Hematopoietic multipotent progenitor cell treated with erythropoietin and hydrocortisone succinate and interleukin-3 and kit ligand, for 15 days (in vitro differentiated cells): ENCODE data around the gene UPK3BL1.
"Not testable (repeated sequence)": the region's sequence is repeated elsewhere in the genome, so short reads cannot be mapped to it uniquely, and the experiment has no call there.

Experiments
- DNase-seq: peaks from one replicate; pipeline ENCODE4 v3.0.0-alpha.2; 2015; ENCODE audit warnings: low spot score

UPK3BL1 gene

DNA sequence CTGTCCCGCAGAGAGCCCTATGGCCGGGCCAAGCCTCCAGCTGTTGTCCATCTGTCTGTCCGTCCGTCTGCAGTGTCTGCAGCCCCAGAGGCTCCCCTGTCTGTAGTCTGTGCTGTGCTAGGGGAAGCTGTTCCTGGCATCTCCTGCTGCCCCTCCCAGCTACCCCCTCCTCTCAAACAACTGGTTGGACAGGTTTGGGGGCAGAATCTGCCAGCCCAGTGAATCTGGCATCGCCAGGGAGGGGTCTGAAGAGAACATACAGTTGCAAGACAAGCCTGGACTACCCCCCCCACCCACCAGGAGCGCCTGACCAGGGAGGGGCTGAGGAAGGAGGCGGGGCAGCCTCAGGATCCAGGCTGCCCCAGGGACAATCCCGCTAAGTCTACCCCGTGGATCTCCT is at the start of gene UPK3BL1:
Gene UPK3BL1, minus strand, starts transcription at position 101 of the 400 bp plus-strand sequence. Its CDS starts 50 bp downstream, at position 51.
- not testable (repeated sequence) for DNase-seq

DNA sequence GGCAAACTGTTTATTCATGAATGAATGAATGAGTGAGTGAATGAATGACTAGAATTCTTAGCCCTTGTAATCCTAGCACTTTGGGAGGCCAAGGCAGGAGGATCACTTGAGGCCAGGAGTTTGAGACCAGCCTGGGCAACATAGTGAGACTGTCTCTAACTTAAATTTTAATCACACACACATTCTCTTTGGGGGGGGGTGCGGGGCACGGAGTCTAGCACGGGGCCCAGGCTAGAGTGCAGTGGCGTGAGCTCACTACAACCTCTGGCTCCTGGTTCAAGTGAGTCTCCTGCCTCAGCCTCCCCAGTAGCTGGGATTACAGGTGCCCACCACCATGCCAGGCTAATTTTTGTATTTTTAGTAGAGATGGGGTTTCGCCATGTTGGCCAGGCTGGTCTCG is 48.0 kb upstream of the UPK3BL1 start:
- not testable (repeated sequence) for DNase-seq

DNA sequence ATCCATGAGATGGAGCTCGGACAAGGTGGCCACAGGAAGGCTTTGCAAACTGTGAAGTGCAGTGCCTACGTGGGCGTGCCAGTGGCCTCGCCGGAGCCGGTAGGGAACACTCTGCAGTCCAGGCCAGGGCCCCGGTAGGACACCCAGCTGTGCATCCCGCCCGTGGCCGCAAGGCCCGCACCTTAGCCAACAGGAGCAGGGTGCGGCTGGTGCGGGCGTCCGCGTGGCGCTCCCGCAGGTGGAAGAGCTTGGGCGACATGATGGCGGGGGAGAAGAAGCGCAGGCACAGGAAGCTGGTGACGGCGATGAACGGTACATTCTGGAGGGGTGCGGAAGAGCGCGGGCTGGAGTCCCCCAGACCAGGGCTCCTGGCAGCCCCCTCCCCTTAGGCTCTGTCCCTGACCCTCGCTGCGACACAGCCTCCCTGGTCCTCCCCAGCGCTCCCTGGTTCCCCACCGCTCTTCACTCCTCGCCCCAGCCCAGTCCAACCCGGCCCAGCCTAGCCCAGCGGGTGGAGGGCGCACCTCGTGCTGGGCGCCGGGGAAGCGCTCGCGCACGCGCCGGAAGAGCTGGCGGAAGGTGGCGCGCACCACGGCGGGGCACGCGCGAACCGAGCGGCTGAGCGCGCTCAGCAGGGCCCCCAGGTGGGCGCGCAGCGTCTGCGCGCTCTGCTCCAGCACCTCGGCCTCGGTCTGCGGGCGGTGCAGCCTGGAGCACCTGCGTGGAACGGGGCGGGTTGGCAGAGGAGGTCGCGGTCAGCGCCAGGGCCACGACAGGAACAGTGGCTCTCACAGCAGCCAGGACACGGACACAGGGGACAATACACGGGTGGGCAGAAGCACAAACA is 47.1 kb upstream of the UPK3BL1 start:
- DNase-seq = not testable (repeated sequence)

GRCh38 chr7:102688299-102689036 is 45.9 kb upstream of the UPK3BL1 start:
- not testable (repeated sequence) for DNase-seq

DNA sequence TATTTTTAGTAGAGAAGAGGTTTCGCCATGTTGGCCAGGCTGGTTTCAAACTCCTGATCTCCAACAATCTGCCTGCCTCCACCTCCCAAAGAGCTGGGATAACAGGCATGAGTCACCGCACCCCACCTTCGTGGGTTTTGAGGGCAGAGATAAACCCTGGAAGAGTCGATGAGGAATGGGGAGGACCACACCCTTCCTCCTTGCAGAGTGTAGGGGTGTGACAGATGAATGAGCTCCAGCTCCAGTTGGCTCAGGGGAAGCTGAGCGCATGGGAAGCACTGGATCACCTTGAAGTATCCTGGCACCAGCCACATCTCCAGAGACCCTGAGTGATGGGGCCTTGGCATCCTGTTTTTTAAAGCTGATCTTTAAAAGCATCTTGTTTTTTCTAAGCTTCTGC is 40.0 kb upstream of the UPK3BL1 start:
- not testable (repeated sequence) for DNase-seq

DNA sequence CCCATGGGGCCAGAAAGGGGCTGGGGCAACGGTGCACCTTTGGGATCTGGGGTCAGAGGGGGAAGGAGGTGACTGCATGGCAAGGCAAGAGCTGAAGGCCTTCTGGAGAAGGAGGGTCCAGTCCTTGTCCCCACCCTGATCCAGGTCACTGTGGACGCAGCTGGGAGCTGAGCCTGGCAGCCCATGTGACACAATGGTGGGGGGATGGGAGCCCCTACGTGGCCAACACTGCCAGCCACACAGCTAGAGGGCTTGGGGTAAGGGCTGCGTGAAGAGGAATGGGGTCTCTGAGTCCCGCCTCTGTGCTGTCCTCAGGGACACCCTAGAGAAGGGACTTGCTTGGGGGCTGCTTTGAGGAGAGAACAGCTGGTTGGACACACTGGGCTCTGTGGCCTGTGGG is 38.2 kb upstream of the UPK3BL1 start:
- not testable (repeated sequence) for DNase-seq

DNA sequence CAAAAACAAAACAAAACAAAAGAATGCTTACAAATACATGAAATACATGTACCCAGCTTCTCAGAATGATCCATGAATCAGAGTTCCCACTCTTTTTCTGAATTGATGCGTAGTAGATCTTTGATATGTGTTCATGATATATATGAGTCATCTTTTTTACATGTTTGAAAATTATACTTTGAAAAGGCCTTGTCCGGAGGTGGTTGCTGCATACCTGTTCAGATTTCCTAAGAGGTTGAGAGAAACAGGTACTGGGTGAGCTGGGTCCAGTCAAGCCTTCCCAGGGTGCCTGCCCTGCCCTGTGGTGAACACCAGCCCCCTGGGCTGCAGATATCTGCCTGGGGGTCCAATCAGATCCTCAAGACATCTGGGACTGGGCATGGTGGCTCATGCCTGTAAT is 33.0 kb upstream of the UPK3BL1 start:
- not testable (repeated sequence) for DNase-seq

- DNase-seq = not testable (repeated sequence)
Measured at GRCh38 chr7:102673447-102674067, 31.0 kb upstream of the UPK3BL1 start.

- not testable (repeated sequence) for DNase-seq
Measured at GRCh38 chr7:102671956-102672307, 29.3 kb upstream of the UPK3BL1 start.

DNA sequence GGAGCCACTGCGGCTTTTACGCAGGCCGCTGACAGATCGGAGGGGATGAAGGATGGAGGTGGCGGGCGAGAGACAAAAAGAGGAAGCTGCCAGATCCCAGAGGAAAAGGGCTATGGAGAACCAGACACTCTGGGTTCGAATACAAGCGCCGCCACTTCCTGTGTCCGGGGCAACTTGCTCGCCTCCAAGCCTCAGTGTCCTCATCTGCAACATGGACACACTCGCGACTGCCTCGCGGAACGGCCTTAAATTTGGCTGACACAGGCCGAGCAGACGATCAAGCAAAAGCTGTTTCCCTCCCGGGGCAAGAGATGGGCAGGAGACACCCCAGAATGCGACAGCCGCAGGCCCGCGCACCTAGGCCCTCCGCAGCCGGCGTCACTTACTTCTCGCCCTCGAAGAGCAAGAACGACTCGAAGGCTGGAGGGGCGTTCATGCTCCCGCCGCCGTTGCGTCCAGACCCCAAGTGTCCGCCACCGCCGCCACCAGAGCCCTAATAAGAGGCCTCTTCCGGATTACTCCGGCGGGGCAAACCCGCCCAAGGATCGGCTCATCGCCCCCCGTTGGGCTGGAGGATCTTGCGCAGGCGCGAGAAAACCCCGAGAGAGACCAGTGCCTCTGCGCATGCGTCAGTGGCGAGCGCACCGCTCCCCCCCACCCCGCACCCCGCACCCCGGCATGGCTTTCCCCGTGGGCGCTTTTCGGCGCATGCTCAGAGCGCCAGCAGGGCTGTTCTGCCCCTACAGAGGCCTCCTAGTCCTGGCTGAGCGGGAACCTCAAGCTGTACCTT is 28.8 kb upstream of the UPK3BL1 start, which contains the start of gene POLR2J2:
Gene POLR2J2, minus strand, starts transcription at position 498 of the 790 bp plus-strand sequence. Its CDS starts 62 bp downstream, at position 436.
- DNase-seq = not testable (repeated sequence)

DNA sequence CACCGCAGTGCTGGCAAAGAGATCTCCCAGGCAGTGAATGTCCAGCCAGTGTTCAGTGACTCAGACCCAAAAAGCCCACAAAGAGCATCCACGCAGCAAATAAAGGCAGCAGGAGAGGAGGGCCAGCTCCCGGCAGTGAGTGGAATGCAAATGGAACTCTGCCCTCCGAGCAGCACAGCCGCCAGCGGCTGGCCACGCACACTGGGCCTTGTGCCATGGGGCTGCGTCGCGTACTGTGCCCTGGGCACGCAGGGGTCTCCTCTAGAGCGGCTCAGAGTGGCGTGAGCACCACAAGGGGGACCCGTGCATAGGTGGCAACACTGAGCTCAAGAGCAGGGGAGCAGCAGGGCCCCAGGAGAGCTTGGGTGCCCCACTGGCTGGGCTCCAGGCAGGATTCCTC is 24.9 kb upstream of the UPK3BL1 start:
- DNase-seq = not testable (repeated sequence)

GRCh38 chr7:102666850-102667249 is 24.3 kb upstream of the UPK3BL1 start:
- DNase-seq = not testable (repeated sequence)

- DNase-seq = not testable (repeated sequence)
Measured at GRCh38 chr7:102664765-102665164, 22.2 kb upstream of the UPK3BL1 start.

GRCh38 chr7:102649924-102650323 is 7.3 kb upstream of the UPK3BL1 start, which contains the start of gene SPDYE2B:
SPDYE2B (plus strand) TSS chr7:102650319; CDS start chr7:102652349, 2,030 bp downstream.
- not testable (repeated sequence) for DNase-seq

- DNase-seq = not testable (repeated sequence)
Measured at GRCh38 chr7:102647813-102648212, 5.2 kb upstream of the UPK3BL1 start.

- DNase-seq = not testable (repeated sequence)
Measured at GRCh38 chr7:102643404-102643803, 813 bp upstream of the UPK3BL1 start.

DNA sequence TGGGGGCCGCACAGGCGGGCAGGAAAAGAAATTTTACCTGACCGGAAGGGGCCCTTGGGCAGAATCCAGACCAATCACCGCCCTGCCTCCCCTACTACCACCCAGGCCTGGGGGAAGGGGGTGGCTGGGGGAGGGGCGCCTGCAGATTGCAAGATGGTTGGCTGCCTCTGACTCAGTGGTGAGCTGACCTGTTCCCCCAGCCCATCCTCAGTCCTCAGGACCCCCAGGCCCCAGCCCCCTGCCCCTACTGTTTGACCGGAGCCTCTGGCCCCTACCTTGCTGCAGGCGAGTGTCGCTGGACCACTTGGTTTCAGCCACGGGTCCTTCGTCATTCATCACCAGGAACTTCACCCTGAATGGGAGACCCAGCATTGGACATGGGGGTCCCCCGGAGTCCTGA is 3.7 kb downstream of the UPK3BL1 start:
- not testable (repeated sequence) for DNase-seq

DNA sequence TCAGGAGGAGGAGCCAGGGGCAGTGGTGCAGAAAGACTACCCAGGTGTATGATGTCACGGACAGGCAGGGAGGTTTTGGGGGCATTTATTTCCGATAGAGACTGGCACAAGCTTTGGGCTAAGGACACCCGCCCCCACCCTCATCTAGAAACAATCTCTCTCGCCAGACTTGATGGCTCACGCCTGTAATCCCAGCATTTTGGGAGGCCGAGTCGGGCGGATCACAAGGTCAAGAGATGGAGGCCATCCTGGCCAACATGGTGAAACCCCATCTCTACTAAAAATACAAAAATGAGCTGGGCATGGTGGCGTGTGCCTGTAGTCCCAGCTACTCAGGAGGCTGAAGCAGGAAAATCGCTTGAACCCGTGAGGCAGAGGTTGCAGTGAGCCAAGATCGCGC is 5.6 kb downstream of the UPK3BL1 start:
- not testable (repeated sequence) for DNase-seq

GRCh38 chr7:102635354-102635753 is 7.2 kb downstream of the UPK3BL1 start:
- DNase-seq = not testable (repeated sequence)

GRCh38 chr7:102634299-102634698 is 8.3 kb downstream of the UPK3BL1 start:
- not testable (repeated sequence) for DNase-seq

- not testable (repeated sequence) for DNase-seq
Measured at GRCh38 chr7:102630622-102631021, 12.0 kb downstream of the UPK3BL1 start.
